Panc1 (cell line): ENCODE results near the gene WWOX. TPM values are rescaled to one million over a fixed set of nuclear protein-coding genes. Genes with fewer than 3 reads are reported as not detected.

ENCODE experiments used
- ATAC-seq: fragments of 200-7000 bp; cut with Tn5 transposase; 2 replicates; pipeline ENCODE4 v1.9.1; 2020; ENCODE audit warnings: mild to moderate bottlenecking, moderate library complexity
- BruUV-seq: library from RNA; stranded (reverse); fragments of 400-500 nt; replicated peaks from 2 replicates; lab custom pipeline; 2021; lab: Mats Ljungman, UMichigan
- CTCF ChIA-PET: fragments of 300-600 bp; sonication (Branson Sonifier 250); formaldehyde crosslinking; loops from one replicate; lab custom pipeline; 2022; ENCODE audit warnings: antibody characterized with exemption; lab: Charles Lee
- POLR2A ChIA-PET: fragments of 300-600 bp; sonication (Branson Sonifier 250); formaldehyde crosslinking; loops from one replicate; lab custom pipeline; 2022; ENCODE audit warnings: antibody characterized with exemption; lab: Charles Lee
- DNase-seq: peaks from one replicate; pipeline ENCODE4 v3.0.0-alpha.2; 2010; ENCODE audit warnings: low read depth, low spot score
- H3K27ac ChIP-seq: 2 replicates; pipeline ENCODE4 v1.5.1; 2011; ENCODE audit warnings: mild to moderate bottlenecking, low read length, inconsistent platforms
- H3K27me3 ChIP-seq: fragments of 200-500 bp; sonication (Bioruptor generic); 2 replicates; pipeline ENCODE4 v1.6.0; 2014; ENCODE audit warnings: low read length, inconsistent platforms; ENCODE audit not compliant: control insufficient read depth, insufficient read depth
- H3K36me3 ChIP-seq: fragments of 200-500 bp; sonication (Bioruptor generic); 2 replicates; pipeline ENCODE4 v1.5.1; 2014; ENCODE audit warnings: inconsistent platforms, mild to moderate bottlenecking, low read length, moderate library complexity; ENCODE audit not compliant: control insufficient read depth, insufficient read depth
- H3K4me1 ChIP-seq: 2 replicates; pipeline ENCODE4 v1.5.1; 2011; ENCODE audit warnings: inconsistent platforms, mild to moderate bottlenecking, low read length, moderate library complexity; ENCODE audit not compliant: control insufficient read depth, insufficient read depth
- H3K4me3 ChIP-seq, 2 experiments: 2 replicates each; pipeline ENCODE4 v1.5.1; 2011 to 2012; ENCODE audit warnings: low read depth in 2 of 2, low read length in 2 of 2, mild to moderate bottlenecking in 2 of 2, inconsistent platforms in 1 of 2, moderate library complexity in 1 of 2
- H3K9me3 ChIP-seq: fragments of 200-500 bp; sonication (Bioruptor generic); 2 replicates; pipeline ENCODE4 v1.5.1; 2014; ENCODE audit warnings: low read depth, mild to moderate bottlenecking, inconsistent platforms, low read length, moderate library complexity; ENCODE audit not compliant: control insufficient read depth, insufficient read depth
- POLR2AphosphoS5 ChIP-seq: IDR thresholded peaks from 2 replicates; pipeline ENCODE4 v1.6.1; 2012; ENCODE audit warnings: mild to moderate bottlenecking, low read depth, low read length, moderate library complexity
- SIN3A ChIP-seq: IDR thresholded peaks from 2 replicates; pipeline ENCODE4 v1.6.1; 2012; ENCODE audit warnings: low read depth, mild to moderate bottlenecking, low read length, moderate library complexity, borderline replicate concordance; ENCODE audit not compliant: insufficient read depth
- TCF7L2 ChIP-seq: IDR thresholded peaks from 2 replicates; pipeline ENCODE4 v1.6.1; 2011; ENCODE audit warnings: mild to moderate bottlenecking, low read depth, low read length, inconsistent platforms
- in situ Hi-C: cut with HindIII; loops from 2 replicates; pipeline ENCODE4 v1.10.0; 2016; ENCODE audit warnings: low sequenced_read_pairs, low pct_unique_long_range_greater_than_20kb
- intact Hi-C: fragments of 100-400 bp; cut with micrococcal nuclease; formaldehyde crosslinking; loops from one replicate; pipeline ENCODE4 v1.10.0; 2022; ENCODE audit not compliant: unreplicated experiment
- total RNA-seq: library from RNA; stranded (reverse); gene quantifications from one replicate; pipeline ENCODE4 v1.2.1, GENCODE V29; 2021; ENCODE audit not compliant: unreplicated experiment
- TF ChIP-seq, protein P1 (sequence below), 2 experiments: IDR thresholded peaks; 2 replicates each; pipeline ENCODE4 v1.6.1; 2011 to 2012; ENCODE audit warnings: low read depth in 2 of 2, control low read depth in 1 of 2, low read length in 1 of 2, mild to moderate bottlenecking in 1 of 2, moderate library complexity in 1 of 2; ENCODE audit not compliant: insufficient read depth in 1 of 2
- TF ChIP-seq, protein P2 (sequence below): fragments of 450-650 bp; IDR thresholded peaks from 2 replicates; pipeline ENCODE4 v1.5.1; 2017; ENCODE audit warnings: mild to moderate bottlenecking

WWOX gene
- total RNA-seq, 1 experiment from 2014 or later, result 12.5 TPM

DNA sequence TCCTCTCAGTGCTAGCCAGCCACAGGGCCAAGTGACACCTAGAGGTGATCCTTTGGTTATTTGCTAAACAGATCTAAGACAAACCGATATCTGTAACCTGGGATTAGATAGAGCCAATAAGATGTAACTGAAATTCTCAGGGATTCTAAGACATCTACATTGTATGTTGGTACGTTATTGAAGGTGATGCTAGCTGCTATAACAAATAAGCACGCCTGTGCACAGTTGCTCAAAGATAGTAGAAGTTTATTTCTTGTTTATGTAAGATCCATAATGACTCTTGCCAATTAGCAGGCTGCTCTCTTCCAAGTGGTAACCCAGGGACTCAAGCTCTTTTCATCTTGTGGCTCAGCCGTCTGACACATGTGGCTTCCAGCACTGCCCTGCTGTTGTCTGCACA, 370.3 kb downstream of the WWOX start:
- no peak for DNase-seq
- intact Hi-C loops (no loop called here), in situ Hi-C loops (no loop called here)
- no peaks in the 10 kb centered on the region for H3K4me1 ChIP-seq
- H3K4me3 ChIP-seq, result no peak overlapping the region
- no peaks in the 10 kb centered on the region for H3K36me3 ChIP-seq
- CTCF ChIA-PET, result no interaction called here
- no peaks in the 10 kb centered on the region for H3K27me3 ChIP-seq
- no peaks in the 10 kb centered on the region for H3K9me3 ChIP-seq
- BruUV-seq, result no TSS peak
- TF ChIP-seq SIN3A, result no peak
- TF ChIP-seq POLR2AphosphoS5, result no peak
- TF ChIP-seq, protein P1, sequence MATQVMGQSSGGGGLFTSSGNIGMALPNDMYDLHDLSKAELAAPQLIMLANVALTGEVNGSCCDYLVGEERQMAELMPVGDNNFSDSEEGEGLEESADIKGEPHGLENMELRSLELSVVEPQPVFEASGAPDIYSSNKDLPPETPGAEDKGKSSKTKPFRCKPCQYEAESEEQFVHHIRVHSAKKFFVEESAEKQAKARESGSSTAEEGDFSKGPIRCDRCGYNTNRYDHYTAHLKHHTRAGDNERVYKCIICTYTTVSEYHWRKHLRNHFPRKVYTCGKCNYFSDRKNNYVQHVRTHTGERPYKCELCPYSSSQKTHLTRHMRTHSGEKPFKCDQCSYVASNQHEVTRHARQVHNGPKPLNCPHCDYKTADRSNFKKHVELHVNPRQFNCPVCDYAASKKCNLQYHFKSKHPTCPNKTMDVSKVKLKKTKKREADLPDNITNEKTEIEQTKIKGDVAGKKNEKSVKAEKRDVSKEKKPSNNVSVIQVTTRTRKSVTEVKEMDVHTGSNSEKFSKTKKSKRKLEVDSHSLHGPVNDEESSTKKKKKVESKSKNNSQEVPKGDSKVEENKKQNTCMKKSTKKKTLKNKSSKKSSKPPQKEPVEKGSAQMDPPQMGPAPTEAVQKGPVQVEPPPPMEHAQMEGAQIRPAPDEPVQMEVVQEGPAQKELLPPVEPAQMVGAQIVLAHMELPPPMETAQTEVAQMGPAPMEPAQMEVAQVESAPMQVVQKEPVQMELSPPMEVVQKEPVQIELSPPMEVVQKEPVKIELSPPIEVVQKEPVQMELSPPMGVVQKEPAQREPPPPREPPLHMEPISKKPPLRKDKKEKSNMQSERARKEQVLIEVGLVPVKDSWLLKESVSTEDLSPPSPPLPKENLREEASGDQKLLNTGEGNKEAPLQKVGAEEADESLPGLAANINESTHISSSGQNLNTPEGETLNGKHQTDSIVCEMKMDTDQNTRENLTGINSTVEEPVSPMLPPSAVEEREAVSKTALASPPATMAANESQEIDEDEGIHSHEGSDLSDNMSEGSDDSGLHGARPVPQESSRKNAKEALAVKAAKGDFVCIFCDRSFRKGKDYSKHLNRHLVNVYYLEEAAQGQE (IDR thresholded peaks at IDR 0.05; ENCODE audit: insufficient read depth in 1 of 2, low read depth in 2 of 2, low read length in 1 of 2), result no peak
- no peak for TF ChIP-seq TCF7L2
- TF ChIP-seq, protein P2, sequence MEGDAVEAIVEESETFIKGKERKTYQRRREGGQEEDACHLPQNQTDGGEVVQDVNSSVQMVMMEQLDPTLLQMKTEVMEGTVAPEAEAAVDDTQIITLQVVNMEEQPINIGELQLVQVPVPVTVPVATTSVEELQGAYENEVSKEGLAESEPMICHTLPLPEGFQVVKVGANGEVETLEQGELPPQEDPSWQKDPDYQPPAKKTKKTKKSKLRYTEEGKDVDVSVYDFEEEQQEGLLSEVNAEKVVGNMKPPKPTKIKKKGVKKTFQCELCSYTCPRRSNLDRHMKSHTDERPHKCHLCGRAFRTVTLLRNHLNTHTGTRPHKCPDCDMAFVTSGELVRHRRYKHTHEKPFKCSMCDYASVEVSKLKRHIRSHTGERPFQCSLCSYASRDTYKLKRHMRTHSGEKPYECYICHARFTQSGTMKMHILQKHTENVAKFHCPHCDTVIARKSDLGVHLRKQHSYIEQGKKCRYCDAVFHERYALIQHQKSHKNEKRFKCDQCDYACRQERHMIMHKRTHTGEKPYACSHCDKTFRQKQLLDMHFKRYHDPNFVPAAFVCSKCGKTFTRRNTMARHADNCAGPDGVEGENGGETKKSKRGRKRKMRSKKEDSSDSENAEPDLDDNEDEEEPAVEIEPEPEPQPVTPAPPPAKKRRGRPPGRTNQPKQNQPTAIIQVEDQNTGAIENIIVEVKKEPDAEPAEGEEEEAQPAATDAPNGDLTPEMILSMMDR, result no peak
- no peak for ATAC-seq
- POLR2A ChIA-PET, result no interaction called here
- H3K27ac ChIP-seq, result no peak overlapping the region

DNA sequence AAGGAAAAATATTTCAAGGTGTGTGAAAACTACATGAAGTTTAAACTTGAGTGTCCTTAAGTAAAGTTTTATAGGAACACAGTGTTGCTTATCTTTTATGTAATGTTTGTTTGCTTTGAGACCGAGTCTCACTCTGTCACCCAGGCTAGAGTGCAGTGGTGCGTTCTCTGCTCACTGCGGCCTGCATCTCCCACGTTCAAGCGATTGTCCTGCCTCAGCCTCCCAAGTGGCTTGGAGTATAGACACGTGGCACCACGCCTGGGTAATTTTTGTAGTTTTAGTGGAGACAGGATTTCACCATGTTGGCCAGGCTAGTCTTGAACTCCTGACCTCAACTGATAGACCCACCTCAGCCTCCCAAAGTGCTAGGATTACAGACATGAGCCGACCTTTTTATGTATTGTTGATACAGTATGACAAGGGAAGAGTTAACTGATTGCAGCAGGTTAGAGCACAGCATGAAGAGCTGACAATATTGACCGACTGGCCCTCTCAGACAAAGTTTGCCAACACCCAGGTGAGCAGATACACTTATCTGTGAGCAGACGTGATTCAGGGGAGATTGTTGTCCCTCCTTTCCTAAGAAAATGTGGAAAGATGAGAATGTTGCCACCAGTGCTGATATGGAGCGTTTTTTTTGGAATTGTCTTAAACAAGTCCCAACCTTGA, 373.7 kb downstream of the WWOX start:
- ATAC-seq (no peak), DNase-seq (no peak)
- no TSS peak for BruUV-seq
- H3K27me3 ChIP-seq, result no peaks in the 10 kb centered on the region
- H3K36me3 ChIP-seq, result no peaks in the 10 kb centered on the region
- H3K4me3 ChIP-seq, result no peak overlapping the region
- H3K27ac ChIP-seq, result no peak overlapping the region
- no peaks in the 10 kb centered on the region for H3K4me1 ChIP-seq
- intact Hi-C loops, result no loop called here
- no peak for TF ChIP-seq SIN3A
- no peak for TF ChIP-seq POLR2AphosphoS5
- TF ChIP-seq, protein P1 (IDR thresholded peaks at IDR 0.05; ENCODE audit: insufficient read depth in 1 of 2, low read depth in 2 of 2, low read length in 1 of 2), result no peak
- no peak for TF ChIP-seq TCF7L2
- TF ChIP-seq, protein P2, result no peak
- in situ Hi-C loops, result no loop called here
- ChIA-PET CTCF (no interaction called here), POLR2A (no interaction called here)
- no peaks in the 10 kb centered on the region for H3K9me3 ChIP-seq
